GM12878 (cell line): ENCODE data around the gene ARHGAP27.
"Not testable (repeated sequence)": the region's sequence is repeated elsewhere in the genome, so short reads cannot be mapped to it uniquely, and the experiment has no call there.

Source experiments
- HDGF ChIP-seq: fragments of 450-650 bp; IDR thresholded peaks from 2 replicates; pipeline ENCODE4 v1.6.1; 2016; ENCODE audit warnings: antibody characterized with exemption
- ZBED1 ChIP-seq: IDR thresholded peaks from 2 replicates; pipeline ENCODE4 v1.6.1; 2016; ENCODE audit warnings: borderline replicate concordance

- TF ChIP-seq HDGF = peak; percentile 80; the same call in 1 of the 2 replicates
- not testable (repeated sequence) for TF ChIP-seq ZBED1
These were observed 29.1 kb upstream of the ARHGAP27 start for GRCh38 chr17:45461524-45462327.
